Small intestine (tissue), 16 donors: ENCODE data around the gene SH3RF1. TPM values are rescaled to one million over a fixed set of nuclear protein-coding genes. Genes with fewer than 3 reads are reported as not detected.

Experiments used
- DNase-seq, 2 donors: peaks; one replicate each; pipeline versions ENCODE4 v3.0.0 to v3.0.0-alpha.2; 2013
- FAIRE-seq: peaks from 2 replicates; lab custom pipeline; 2012; peaks lifted over from hg19 to GRCh38; lab: Jason Lieb, UNC
- H3K27ac ChIP-seq, 3 donors: one replicate each; pipeline ENCODE4 v1.5.1; 2013; ENCODE audit warnings: low read length in 2 of 3, mild to moderate bottlenecking in 2 of 3, control low read depth in 1 of 3, inconsistent platforms in 1 of 3, low read depth in 1 of 3, moderate library complexity in 1 of 3
- H3K27me3 ChIP-seq, 3 donors: one replicate each; pipeline ENCODE4 v1.6.1; 2013; ENCODE audit warnings: low read length in 3 of 3, inconsistent platforms in 1 of 3; ENCODE audit not compliant: control insufficient read depth in 3 of 3, insufficient read depth in 3 of 3
- H3K36me3 ChIP-seq, 3 donors: one replicate each; pipeline ENCODE4 v1.6.1; 2013; ENCODE audit warnings: low read length in 3 of 3, inconsistent platforms in 1 of 3, low read depth in 1 of 3, mild to moderate bottlenecking in 1 of 3, moderate library complexity in 1 of 3; ENCODE audit not compliant: control insufficient read depth in 3 of 3, insufficient read depth in 2 of 3
- H3K4me1 ChIP-seq, 3 donors: one replicate each; pipeline ENCODE4 v1.6.1; 2013; ENCODE audit warnings: low read length in 2 of 3, inconsistent platforms in 1 of 3, low read depth in 1 of 3, mild to moderate bottlenecking in 1 of 3, moderate library complexity in 1 of 3; ENCODE audit not compliant: control insufficient read depth in 3 of 3, insufficient read depth in 2 of 3
- H3K4me3 ChIP-seq, 3 donors: one replicate each; pipeline ENCODE4 v1.5.1; 2013; ENCODE audit warnings: low read length in 3 of 3, control low read depth in 1 of 3, inconsistent platforms in 1 of 3, low read depth in 1 of 3, mild to moderate bottlenecking in 1 of 3, moderate library complexity in 1 of 3
- H3K9me3 ChIP-seq, 2 donors: one replicate each; pipeline ENCODE4 v1.6.1; 2013; ENCODE audit warnings: low read depth in 1 of 2, low read length in 1 of 2; ENCODE audit not compliant: control insufficient read depth in 2 of 2, insufficient read depth in 1 of 2
- WGBS, 3 donors: extraction: QIAGEN DNeasy Blood & Tissue Kit; methylation state at CpG; one replicate each; pipeline ENCODE4 v1.1.7; 2013; 5-methylcytosine and 5-hydroxymethylcytosine counted together
- long read RNA-seq, 10 donors: transcript quantifications; one replicate each; lab custom pipeline, GENCODE V29; 2026
- polyA plus RNA-seq, 4 donors: library from polyadenylated mRNA; stranded (reverse) in 3 of 4; unstranded in 1 of 4; fragments of 200-250 nt in 3 of 4; fragments of 120-200 nt in 1 of 4; gene quantifications; one replicate each; pipeline versions ENCODE4 v1.2.1 to v1.2.3, GENCODE V29; 2013
- donor health status: healthy with polysubstance abuse.
- donor health status: control.
- donor health status: control.
- donor health status: Bipolar disorder and iron deficiency.
- donor health status: healthy.

SH3RF1 gene
- polyA plus RNA-seq: 10 to 100 TPM; 10.7 to 35.6 (median 11.5) TPM
- long read RNA-seq, donor 1, full-length matches to known transcripts: 3 of 8 reads
- long read RNA-seq, donor 1, partial matches to known transcripts: 5 of 8 reads
- long read RNA-seq, donor 1, other reads (novel, unspliced or antisense): 0 of 8 reads
- long read RNA-seq, donor 2, full-length matches to known transcripts: 3 of 3 reads
- long read RNA-seq, donor 2, partial matches to known transcripts: 0 of 3 reads
- long read RNA-seq, donor 2, other reads (novel, unspliced or antisense): 0 of 3 reads
- long read RNA-seq, donor 3: 0 reads
- long read RNA-seq, donor 4: 0 reads
- long read RNA-seq, donor 5: 0 reads
- long read RNA-seq, donor 6, partial matches to known transcripts: 14 of 15 reads
- long read RNA-seq, donor 6, other reads (novel, unspliced or antisense): 0 of 15 reads
- long read RNA-seq, donor 7, full-length matches to known transcripts: 2 of 2 reads
- long read RNA-seq, donor 7, partial matches to known transcripts: 0 of 2 reads
- long read RNA-seq, donor 7, other reads (novel, unspliced or antisense): 0 of 2 reads
- long read RNA-seq, donor 8, full-length matches to known transcripts: 1 of 1 reads
- long read RNA-seq, donor 8, partial matches to known transcripts: 0 of 1 reads
- long read RNA-seq, donor 8, other reads (novel, unspliced or antisense): 0 of 1 reads
- long read RNA-seq, donor 9, partial matches to known transcripts: 5 of 5 reads
- long read RNA-seq, donor 9, other reads (novel, unspliced or antisense): 0 of 5 reads
- long read RNA-seq, donor 10, partial matches to known transcripts: 28 of 28 reads
- long read RNA-seq, donor 10, other reads (novel, unspliced or antisense): 0 of 28 reads

DNA sequence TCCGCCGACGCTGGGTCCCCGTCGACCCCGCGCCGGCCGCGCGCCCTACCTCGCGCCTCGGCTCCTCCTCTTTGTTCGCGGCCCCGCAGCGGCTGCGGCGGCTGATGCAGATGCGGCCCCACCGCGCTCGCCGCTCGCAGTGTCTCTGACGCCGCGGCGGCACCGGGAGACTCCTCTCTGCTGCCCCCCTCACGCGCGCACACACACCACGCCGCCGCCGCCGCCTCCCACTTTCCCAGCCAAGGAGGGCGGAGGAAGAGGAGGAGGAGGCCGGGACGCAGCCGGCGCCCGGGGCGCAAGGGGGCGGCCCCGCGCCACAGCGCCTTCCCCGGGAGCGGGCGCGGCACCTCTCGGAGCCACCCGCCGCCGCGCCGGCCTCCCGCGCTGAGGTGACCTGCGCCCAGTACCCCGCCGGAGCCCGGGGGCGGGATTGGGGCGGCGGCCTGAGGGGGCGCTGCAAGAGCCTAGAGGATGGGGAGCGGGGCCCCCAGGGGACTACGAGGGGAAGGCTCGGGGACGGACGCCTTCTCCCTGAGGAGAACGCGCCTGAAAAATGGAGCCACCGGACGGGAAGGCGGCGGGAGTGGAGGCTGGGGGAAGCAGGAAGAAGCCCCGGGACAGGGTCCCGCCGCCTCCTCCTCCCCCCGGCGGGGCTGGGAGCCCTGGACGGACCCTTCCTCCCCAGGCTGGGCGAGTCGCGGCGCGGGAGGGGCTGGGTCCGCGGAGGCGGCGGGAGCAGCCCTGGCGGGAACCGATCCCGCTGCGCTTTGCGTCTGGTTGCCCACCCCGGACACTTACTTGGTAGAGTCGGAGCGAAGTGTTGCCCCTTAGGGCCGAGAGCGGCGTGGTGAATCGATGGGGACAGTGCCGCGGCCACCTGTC is at the start of gene SH3RF1:
Gene SH3RF1 (minus strand): TSS at position 147 of the 882 bp plus-strand sequence. CDS start 1,744 bp downstream, outside the sequence.
- WGBS, 3 donors: 1% methylated on average over 71 to 109 of the region's 110 CpGs
- Histone ChIP-seq H3K9me3 (no peaks in the 10 kb centered on the region), H3K27ac (peak within 1 kb of the TSS; percentile 86 to 96 (median 93)), H3K27me3 (no peaks in the 10 kb centered on the region), H3K36me3 (peaks cover 0 to 2% (median 0%) of the 10 kb centered on the region in 3 donors), H3K4me1 (peaks cover 0 to 15% (median 2%) of the 10 kb centered on the region in 3 donors), H3K4me3 (peak within 1 kb of the TSS; percentile 63 to 95 (median 94))
- no peak for FAIRE-seq
- DNase-seq: peak; percentile 85 to 93

DNA sequence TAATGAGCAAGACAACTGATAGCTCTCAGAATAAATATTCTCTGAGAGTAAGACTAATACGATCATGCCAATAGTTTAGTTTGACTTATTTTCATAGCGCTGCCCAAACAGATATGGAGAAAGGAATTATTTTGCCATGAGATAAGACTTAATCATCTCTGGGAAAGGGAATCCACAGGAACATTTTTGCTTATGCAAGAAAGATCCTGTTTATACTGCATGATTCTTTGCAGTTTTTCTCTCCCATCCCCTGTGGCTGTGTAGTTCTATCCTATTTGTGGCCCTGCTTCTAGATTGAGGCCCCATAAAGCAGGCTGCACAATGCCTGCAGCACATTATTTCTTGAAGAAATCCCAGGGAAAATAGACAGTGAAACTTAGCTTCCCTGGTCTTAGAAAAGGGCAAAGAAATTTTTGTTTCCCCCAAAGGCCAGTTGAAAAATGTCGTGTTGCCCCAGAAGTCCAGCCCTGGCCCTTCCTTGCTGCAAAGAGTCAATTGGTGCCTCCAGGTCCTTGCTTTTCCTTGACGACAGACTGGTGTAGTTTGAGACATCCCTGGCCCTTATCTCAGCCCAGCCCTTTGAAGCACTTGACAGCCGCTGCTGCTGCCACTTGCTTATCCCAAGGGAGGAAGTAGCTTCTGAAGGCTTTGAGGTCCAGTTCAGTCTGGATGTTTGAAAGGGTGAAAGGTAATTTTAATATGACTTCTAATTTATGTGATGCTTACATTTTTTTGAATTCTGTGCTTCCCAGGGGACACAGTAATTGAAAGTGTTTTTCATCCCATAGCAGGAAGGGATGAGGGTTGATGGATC is 45.0 kb upstream of the SH3RF1 start:
- Histone ChIP-seq H3K9me3 (no peaks in the 10 kb centered on the region), H3K27ac (no peak overlapping the region), H3K27me3 (no peaks in the 10 kb centered on the region), H3K4me3 (no peak overlapping the region), H3K4me1 (peaks cover 2 to 28% (median 8%) of the 10 kb centered on the region in 3 donors), H3K36me3 (no peaks in the 10 kb centered on the region)
- DNase-seq (peak; percentile 63 to 69), FAIRE-seq (no peak)
- WGBS, 3 donors: 14 to 42% (median 30%) methylated on average over 5 of the region's 5 CpGs

DNA sequence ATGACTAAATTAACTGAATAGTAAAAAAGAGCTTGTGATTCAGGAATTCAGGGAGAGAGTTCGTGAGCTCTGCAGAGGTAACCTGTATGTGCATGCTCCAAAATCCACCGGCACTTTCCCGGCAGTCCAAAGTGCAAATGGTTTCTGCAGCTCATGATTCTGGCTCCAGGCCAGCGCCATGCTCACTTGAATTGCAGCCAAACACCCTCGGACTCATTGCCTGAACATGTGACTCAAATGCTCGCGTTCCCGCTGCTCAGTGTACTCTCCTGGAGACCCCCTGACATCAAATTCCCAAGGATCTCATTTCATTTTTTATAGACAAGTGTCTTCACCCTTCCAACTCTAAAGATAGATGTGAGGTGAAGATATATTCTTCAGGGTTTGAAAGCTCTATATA is 44.1 kb upstream of the SH3RF1 start:
- Histone ChIP-seq H3K36me3 (no peaks in the 10 kb centered on the region), H3K9me3 (no peaks in the 10 kb centered on the region), H3K4me1 (peaks cover 2 to 28% (median 8%) of the 10 kb centered on the region in 3 donors), H3K27ac (peak overlapping the region in 1 of 3 donors; percentile 10), H3K4me3 (no peak overlapping the region), H3K27me3 (no peaks in the 10 kb centered on the region)
- WGBS, 3 donors: 9 to 24% (median 15%) methylated on average over 8 of the region's 8 CpGs
- peak; percentile 96 for DNase-seq
- no peak for FAIRE-seq

DNA sequence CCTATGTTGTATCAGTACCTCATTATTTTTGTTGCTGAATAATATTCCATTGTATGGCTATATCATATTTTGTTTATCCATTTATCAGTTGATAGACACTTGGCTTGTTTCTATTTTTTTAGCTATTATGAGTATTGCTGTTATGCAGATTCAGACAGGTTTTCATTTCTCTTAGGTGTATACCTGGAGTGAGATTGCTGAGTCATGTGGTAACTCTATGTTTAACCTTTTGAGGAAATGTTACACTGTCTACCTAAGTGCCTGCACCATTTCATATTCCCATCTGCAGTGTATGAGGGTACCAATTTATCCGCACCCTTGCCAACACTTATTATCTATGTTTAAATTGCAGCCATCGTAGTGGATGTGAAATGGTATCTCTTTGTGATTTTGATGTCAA is 43.0 kb upstream of the SH3RF1 start:
- DNase-seq (peak; percentile 12 to 32), FAIRE-seq (no peak)
- Histone ChIP-seq H3K27ac (no peak overlapping the region), H3K4me1 (peaks cover 2 to 30% (median 8%) of the 10 kb centered on the region in 3 donors), H3K9me3 (no peaks in the 10 kb centered on the region), H3K4me3 (no peak overlapping the region), H3K36me3 (no peaks in the 10 kb centered on the region), H3K27me3 (no peaks in the 10 kb centered on the region)
- 77 to 87% (median 84%) methylated on average over 2 of the region's 2 CpGs for WGBS, 3 donors

DNA sequence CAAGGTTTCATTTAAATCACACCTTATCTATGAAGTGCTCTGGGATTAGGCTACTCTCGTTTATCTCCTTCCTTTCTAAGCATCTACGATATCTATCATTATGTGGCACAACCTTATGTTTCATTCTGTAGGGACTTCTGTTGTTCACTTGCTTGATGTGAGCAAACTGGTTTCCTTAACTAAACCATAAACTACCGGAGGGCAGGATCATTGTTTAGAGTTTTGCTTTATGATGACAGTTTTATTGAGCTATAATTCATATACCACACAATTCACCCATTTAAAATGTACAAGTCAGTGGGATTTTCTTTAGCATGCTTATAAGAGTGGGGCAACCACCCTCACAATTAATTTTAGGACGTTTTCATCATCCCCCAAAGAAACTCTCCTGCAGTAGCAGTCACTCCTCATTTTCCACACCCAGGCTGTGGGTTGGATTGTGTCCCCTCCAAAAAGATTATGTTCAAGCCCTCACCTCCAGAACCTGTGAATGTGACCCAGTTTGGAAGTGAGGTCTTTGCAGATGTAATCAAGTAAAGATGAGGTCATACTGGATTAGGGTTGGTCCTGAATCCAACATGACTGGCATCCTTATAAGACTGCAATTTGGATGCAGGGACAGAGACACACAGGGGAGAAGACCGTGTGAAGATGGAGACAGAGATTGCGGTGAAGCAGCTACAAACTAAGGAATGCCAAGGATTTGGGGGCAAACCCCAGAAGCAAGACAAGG is 42.1 kb upstream of the SH3RF1 start:
- Histone ChIP-seq H3K27me3 (no peaks in the 10 kb centered on the region), H3K27ac (no peak overlapping the region), H3K4me1 (peaks cover 2 to 30% (median 8%) of the 10 kb centered on the region in 3 donors), H3K4me3 (no peak overlapping the region), H3K9me3 (no peaks in the 10 kb centered on the region), H3K36me3 (no peaks in the 10 kb centered on the region)
- DNase-seq: peak; percentile 24 to 55
- no peak for FAIRE-seq
- 48 to 71% (median 54%) methylated on average over 6 of the region's 6 CpGs for WGBS, 3 donors

DNA sequence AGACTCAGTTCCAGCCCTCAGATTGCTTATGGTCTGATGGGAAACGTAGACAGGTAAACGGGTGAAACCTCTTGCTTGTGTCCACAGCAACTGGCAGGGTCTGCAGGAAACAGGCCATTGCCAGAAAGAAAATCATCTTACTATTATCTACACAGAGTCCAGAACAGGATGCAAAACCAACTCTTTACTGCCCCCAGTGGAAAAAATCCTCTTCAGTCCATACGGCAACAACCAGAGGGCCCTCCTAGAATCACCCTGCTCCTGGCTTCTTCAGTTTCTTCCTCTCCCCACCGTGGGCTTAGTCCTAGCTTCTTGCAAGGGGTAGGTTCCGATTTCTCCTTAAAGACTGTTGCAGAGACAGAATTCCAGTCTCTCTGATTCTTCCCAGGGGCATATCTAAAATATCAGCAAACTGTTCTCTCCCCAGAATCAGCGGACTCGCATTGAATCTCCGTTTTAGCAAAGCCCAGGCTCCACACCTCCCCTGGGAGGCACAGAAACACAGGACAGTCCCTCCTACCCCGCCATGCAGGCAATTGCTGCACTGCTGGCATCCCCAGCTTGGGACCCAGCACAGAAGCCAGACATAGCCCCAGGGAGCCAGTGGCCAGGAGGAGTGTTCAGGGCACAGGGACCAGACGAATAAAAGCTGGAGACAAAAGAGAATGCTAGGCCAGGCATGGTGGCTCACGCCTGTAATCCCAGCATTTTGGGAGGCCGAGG is 41.0 kb upstream of the SH3RF1 start:
- Histone ChIP-seq H3K9me3 (no peaks in the 10 kb centered on the region), H3K27ac (no peak overlapping the region), H3K27me3 (no peaks in the 10 kb centered on the region), H3K4me3 (no peak overlapping the region), H3K36me3 (no peaks in the 10 kb centered on the region), H3K4me1 (peaks cover 2 to 30% (median 8%) of the 10 kb centered on the region in 3 donors)
- no peak for FAIRE-seq
- DNase-seq: peak; percentile 59 to 79
- 72 to 75% (median 74%) methylated on average over 12 of the region's 12 CpGs for WGBS, 3 donors
